WTC11 (cell line): ENCODE measurements around the gene TMEM127. TPM values are rescaled to one million over a fixed set of nuclear protein-coding genes. Genes with fewer than 3 reads are reported as not detected.

ENCODE experiments used
- ATAC-seq: fragments of 200-7000 bp; cut with Tn5 transposase; 2 replicates; pipeline ENCODE4 v1.10.0; 2021; ENCODE audit warnings: mild to moderate bottlenecking, moderate library complexity
- CTCF ChIA-PET: fragments of 300-600 bp; sonication (Branson Sonifier 250); formaldehyde crosslinking; loops from one replicate; lab custom pipeline; 2021; ENCODE audit warnings: antibody characterized with exemption; lab: Charles Lee
- POLR2A ChIA-PET: fragments of 350-600 bp; sonication (Branson Sonifier 250); formaldehyde crosslinking; loops from one replicate; lab custom pipeline; 2021; ENCODE audit warnings: antibody characterized with exemption; lab: Charles Lee
- DNase-seq: peaks from one replicate; pipeline ENCODE4 v3.0.0; 2021; ENCODE audit warnings: low spot score
- H3K27ac Mint-ChIP-seq: 2 replicates; pipeline ENCODE4 v1.8.0; 2021; ENCODE audit warnings: mixed read lengths
- H3K27me3 Mint-ChIP-seq: 2 replicates; pipeline ENCODE4 v1.8.0; 2021; ENCODE audit warnings: low read depth, mild to moderate bottlenecking, moderate library complexity, mixed read lengths
- H3K36me3 Mint-ChIP-seq: 2 replicates; pipeline ENCODE4 v1.8.0; 2021; ENCODE audit warnings: mixed read lengths
- H3K4me1 Mint-ChIP-seq: 2 replicates; pipeline ENCODE4 v1.8.0; 2022; ENCODE audit warnings: mixed read lengths
- H3K4me3 Mint-ChIP-seq: 2 replicates; pipeline ENCODE4 v1.8.0; 2021; ENCODE audit warnings: mild to moderate bottlenecking, moderate library complexity, mixed read lengths
- H3K9me3 Mint-ChIP-seq: 2 replicates; pipeline ENCODE4 v1.8.0; 2021; ENCODE audit warnings: mixed read lengths
- ARID4B ChIP-seq: sonication (generic); formaldehyde crosslinking; IDR thresholded peaks from 2 replicates; pipeline ENCODE4 v1.8.0; 2023; ENCODE audit warnings: missing genetic modification reagents, mild to moderate bottlenecking, borderline replicate concordance
- E2F4 ChIP-seq: sonication (generic); formaldehyde crosslinking; IDR thresholded peaks from 2 replicates; pipeline ENCODE4 v1.8.1; 2022; ENCODE audit warnings: low read depth, mild to moderate bottlenecking, moderate library complexity, missing genetic modification reagents, borderline replicate concordance
- ESRRA ChIP-seq: sonication (generic); formaldehyde crosslinking; IDR thresholded peaks from 2 replicates; pipeline ENCODE4 v1.8.1; 2022; ENCODE audit warnings: mild to moderate bottlenecking, missing genetic modification reagents, borderline replicate concordance
- ETV6 ChIP-seq: sonication (generic); formaldehyde crosslinking; IDR thresholded peaks from 2 replicates; pipeline ENCODE4 v1.8.1; 2022; ENCODE audit warnings: mild to moderate bottlenecking, missing genetic modification reagents
- FOXJ3 ChIP-seq: sonication (generic); formaldehyde crosslinking; IDR thresholded peaks from 2 replicates; pipeline ENCODE4 v1.9.0; 2021; ENCODE audit warnings: missing genetic modification reagents, mild to moderate bottlenecking, borderline replicate concordance
- GABPB1 ChIP-seq: sonication (generic); formaldehyde crosslinking; IDR thresholded peaks from 2 replicates; pipeline ENCODE4 v1.8.1; 2023; ENCODE audit warnings: mild to moderate bottlenecking, missing genetic modification reagents
- JUN ChIP-seq: sonication (generic); formaldehyde crosslinking; IDR thresholded peaks from 2 replicates; pipeline ENCODE4 v1.8.0; 2023; ENCODE audit warnings: mild to moderate bottlenecking, missing genetic modification reagents
- TEAD4 ChIP-seq: sonication (generic); formaldehyde crosslinking; IDR thresholded peaks from 2 replicates; pipeline ENCODE4 v1.8.0; 2022; ENCODE audit warnings: mild to moderate bottlenecking, missing genetic modification reagents
- TP53 ChIP-seq: sonication (generic); formaldehyde crosslinking; IDR thresholded peaks from 2 replicates; pipeline ENCODE4 v1.8.1; 2023; ENCODE audit warnings: mild to moderate bottlenecking, missing genetic modification reagents
- ZNF219 ChIP-seq: sonication (generic); formaldehyde crosslinking; IDR thresholded peaks from 2 replicates; pipeline ENCODE4 v1.8.0; 2023; ENCODE audit warnings: missing genetic modification reagents, mild to moderate bottlenecking, borderline replicate concordance
- ZNF396 ChIP-seq: fragments of 250-450 bp; sonication (Bioruptor Pico); IDR thresholded peaks from 2 replicates; pipeline ENCODE4 v1.8.0; 2021; ENCODE audit warnings: mild to moderate bottlenecking, moderate library complexity, borderline replicate concordance
- ZNF423 ChIP-seq: fragments of 250-450 bp; sonication (Bioruptor Pico); IDR thresholded peaks from 2 replicates; pipeline ENCODE4 v2.1.2; 2022; ENCODE audit warnings: mild to moderate bottlenecking, moderate library complexity
- ZNF671 ChIP-seq: fragments of 250-450 bp; sonication (Bioruptor Pico); IDR thresholded peaks from 2 replicates; pipeline ENCODE4 v1.8.0; 2021; ENCODE audit warnings: mild to moderate bottlenecking
- ZSCAN18 ChIP-seq: fragments of 250-450 bp; sonication (Bioruptor Pico); IDR thresholded peaks from 2 replicates; pipeline ENCODE4 v2.1.2; 2022; ENCODE audit warnings: mild to moderate bottlenecking, moderate library complexity
- total RNA-seq: library from RNA; stranded (reverse); gene quantifications from 3 replicates; pipeline ENCODE4 v1.2.3, GENCODE V29; 2021
- TF ChIP-seq, protein P1 (sequence below): sonication (generic); formaldehyde crosslinking; IDR thresholded peaks from 2 replicates; pipeline ENCODE4 v1.8.1; 2022; ENCODE audit warnings: mild to moderate bottlenecking, moderate library complexity, missing genetic modification reagents

The TMEM127 gene
- total RNA-seq, 1 experiment from 2014 or later = 22.9 TPM

- ChIA-PET CTCF (interaction anchor here (1.6 kb wide), 1 partner anchor 12 kb away, joined by 4 read pairs; no protein-coding TSS in a partner anchor), POLR2A (no interaction called here)
- Mint-ChIP-seq H3K4me3 (no peak overlapping the region), H3K27ac (no peak overlapping the region), H3K9me3 (no peaks in the 10 kb centered on the region), H3K27me3 (no peaks in the 10 kb centered on the region), H3K36me3 (peaks cover 26% of the 10 kb centered on the region), H3K4me1 (no peaks in the 10 kb centered on the region; the same call in 1 of the 2 replicates)
- TF ChIP-seq GABPB1 (CRISPR knock-in tag) = no peak
- no peak for TF ChIP-seq ZNF396 (CRISPR knock-in tag)
- TF ChIP-seq E2F4 (CRISPR knock-in tag) = no peak
- TF ChIP-seq ZNF671 = no peak
- TF ChIP-seq FOXJ3 (CRISPR knock-in tag) = no peak
- no peak for TF ChIP-seq JUN (CRISPR knock-in tag)
- no peak for TF ChIP-seq ZSCAN18 (CRISPR knock-in tag)
- TF ChIP-seq ZNF219 (CRISPR knock-in tag) = no peak
- no peak for TF ChIP-seq ARID4B (CRISPR knock-in tag)
- TF ChIP-seq TEAD4 (CRISPR knock-in tag) = no peak
- no peak for TF ChIP-seq ZNF423 (CRISPR knock-in tag)
- no peak for TF ChIP-seq TP53 (CRISPR knock-in tag)
- no peak for TF ChIP-seq ETV6 (CRISPR knock-in tag)
- TF ChIP-seq, protein P1, sequence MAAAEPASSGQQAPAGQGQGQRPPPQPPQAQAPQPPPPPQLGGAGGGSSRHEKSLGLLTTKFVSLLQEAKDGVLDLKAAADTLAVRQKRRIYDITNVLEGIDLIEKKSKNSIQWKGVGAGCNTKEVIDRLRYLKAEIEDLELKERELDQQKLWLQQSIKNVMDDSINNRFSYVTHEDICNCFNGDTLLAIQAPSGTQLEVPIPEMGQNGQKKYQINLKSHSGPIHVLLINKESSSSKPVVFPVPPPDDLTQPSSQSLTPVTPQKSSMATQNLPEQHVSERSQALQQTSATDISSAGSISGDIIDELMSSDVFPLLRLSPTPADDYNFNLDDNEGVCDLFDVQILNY (CRISPR knock-in tag) = no peak
- no peak for ATAC-seq
- no peak for DNase-seq
Measured at GRCh38 chr2:96253006-96253405, 12.8 kb downstream of the TMEM127 start.

GRCh38 chr2:96252526-96252925 lies 13.3 kb downstream of the TMEM127 start:
- CTCF ChIA-PET = no interaction called here
- DNase-seq (no peak), ATAC-seq (no peak)
- H3K27me3 Mint-ChIP-seq = no peaks in the 10 kb centered on the region
- POLR2A ChIA-PET = no interaction called here
- H3K9me3 Mint-ChIP-seq = no peaks in the 10 kb centered on the region
- no peak overlapping the region for H3K27ac Mint-ChIP-seq
- H3K36me3 Mint-ChIP-seq = peaks cover 26% of the 10 kb centered on the region
- no peak overlapping the region for H3K4me3 Mint-ChIP-seq
- TF ChIP-seq ESRRA (CRISPR knock-in tag) = no peak
- no peaks in the 10 kb centered on the region; the same call in 1 of the 2 replicates for H3K4me1 Mint-ChIP-seq
